Endothelial cell of umbilical vein (primary cell): Measurements from ENCODE around the gene WASHC2C. TPM values are rescaled to one million over a fixed set of nuclear protein-coding genes. Genes with fewer than 3 reads are reported as not detected.
"Not testable (repeated sequence)": the region's sequence is repeated elsewhere in the genome, so short reads cannot be mapped to it uniquely, and the experiment has no call there.

Experiments
- Bru-seq: library from RNA; stranded (reverse); fragments of 400-500 nt; gene quantifications from one replicate; lab custom pipeline; 2021; lab: Mats Ljungman, UMichigan
- BruChase-seq, 2 experiments: library from RNA; stranded (reverse); fragments of 400-500 nt; gene quantifications; one replicate each; lab custom pipeline; 2021; lab: Mats Ljungman, UMichigan
- BruUV-seq: library from RNA; stranded (reverse); fragments of 400-500 nt; replicated peaks from 2 replicates; lab custom pipeline; 2021; lab: Mats Ljungman, UMichigan
- CTCF ChIA-PET: fragments of 300-600, 350-600 bp; sonication (Branson Sonifier 250); formaldehyde crosslinking; loops from one replicate; lab custom pipeline; 2021; ENCODE audit warnings: antibody characterized with exemption, inconsistent platforms; lab: Charles Lee
- POLR2A ChIA-PET: fragments of 300-600, 350-600 bp; sonication (Branson Sonifier 250); formaldehyde crosslinking; loops from one replicate; lab custom pipeline; 2021; ENCODE audit warnings: antibody characterized with exemption, inconsistent platforms; lab: Charles Lee
- DNase-seq: peaks from one replicate; pipeline ENCODE4 v3.0.0-alpha.2; 2011; ENCODE audit warnings: low read depth, low spot score
- FAIRE-seq: peaks from 2 replicates; lab custom pipeline; 2011; peaks lifted over from hg19 to GRCh38; lab: Jason Lieb, UNC
- H2AFZ ChIP-seq: 2 replicates; pipeline ENCODE4 v1.6.0; 2012; ENCODE audit warnings: low read depth, low read length, control low read depth, inconsistent platforms
- H3K27ac ChIP-seq: 2 replicates; pipeline ENCODE4 v1.5.1; 2011; ENCODE audit warnings: low read depth, mild to moderate bottlenecking, control low read depth, low read length, moderate library complexity; ENCODE audit not compliant: insufficient read depth
- H3K27me3 ChIP-seq, 2 experiments: 2 replicates each; pipeline versions ENCODE4 v1.6.0 to v1.6.1; 2011; ENCODE audit warnings: low read length in 2 of 2, mixed read lengths in 1 of 2; ENCODE audit not compliant: control insufficient read depth in 2 of 2, insufficient read depth in 2 of 2
- H3K36me3 ChIP-seq, 2 experiments: 2 replicates in 1 of 2; 3 replicates in 1 of 2; pipeline ENCODE4 v1.5.1; 2011; ENCODE audit warnings: low read length in 2 of 2, mild to moderate bottlenecking in 1 of 2, moderate library complexity in 1 of 2; ENCODE audit not compliant: control insufficient read depth in 2 of 2, insufficient read depth in 2 of 2; ENCODE audit errors: extremely low read depth in 1 of 2
- H3K4me1 ChIP-seq: 3 replicates; pipeline ENCODE4 v1.5.1; 2011; ENCODE audit warnings: mild to moderate bottlenecking, low read length; ENCODE audit not compliant: control insufficient read depth, insufficient read depth; ENCODE audit errors: extremely low read depth
- H3K4me2 ChIP-seq: 2 replicates; pipeline ENCODE4 v1.6.1; 2011; ENCODE audit warnings: low read length, control low read depth, mixed read lengths; ENCODE audit not compliant: insufficient read depth
- H3K4me3 ChIP-seq, 3 experiments: fragments of 200-600 bp in 1 of 3; sonication (generic), shearing (Covaris generic) in 1 of 3; replicated peaks in 1 of 3; 2 replicates each; pipeline ENCODE4 v1.5.1; 2011 to 2016; ENCODE audit warnings: control low read depth in 3 of 3, low read length in 3 of 3, mild to moderate bottlenecking in 2 of 3, inconsistent platforms in 1 of 3, low read depth in 1 of 3, moderate library complexity in 1 of 3; ENCODE audit not compliant: insufficient read depth in 1 of 3
- H3K79me2 ChIP-seq: 2 replicates; pipeline ENCODE4 v1.6.0; 2012; ENCODE audit warnings: low read length, inconsistent platforms; ENCODE audit not compliant: control insufficient read depth, insufficient read depth
- H3K9ac ChIP-seq: replicated peaks from 2 replicates; pipeline ENCODE3; 2011; ENCODE audit warnings: low read length, control low read depth; ENCODE audit not compliant: insufficient read depth; ENCODE audit errors: extremely low read depth
- H3K9me1 ChIP-seq: replicated peaks from 3 replicates; pipeline ENCODE4 v1.6.0; 2011; ENCODE audit warnings: mild to moderate bottlenecking, low read length; ENCODE audit not compliant: control insufficient read depth, insufficient read depth; ENCODE audit errors: extremely low read depth
- H3K9me3 ChIP-seq: replicated peaks from 2 replicates; pipeline ENCODE4 v1.5.1; 2012; ENCODE audit warnings: low read length, inconsistent platforms; ENCODE audit not compliant: control insufficient read depth, insufficient read depth
- H4K20me1 ChIP-seq: replicated peaks from 2 replicates; pipeline ENCODE3; 2011; ENCODE audit warnings: mild to moderate bottlenecking, low read length; ENCODE audit not compliant: control insufficient read depth, insufficient read depth; ENCODE audit errors: extremely low read depth
- POLR2AphosphoS5 ChIP-seq: IDR thresholded peaks from 2 replicates; pipeline ENCODE4 v1.6.1; 2012; ENCODE audit warnings: low read depth, mild to moderate bottlenecking, control low read depth, low read length, moderate library complexity; ENCODE audit not compliant: insufficient read depth
- dilution Hi-C: fragments of 300-500 bp; cut with MboI; formaldehyde crosslinking; loops from one replicate; pipeline ENCODE4 v1.15.0; 2019; ENCODE audit warnings: low sequenced_read_pairs; ENCODE audit not compliant: extremely low pct_ligation_motif_present
- intact Hi-C: fragments of 100-400 bp; cut with micrococcal nuclease; formaldehyde crosslinking; loops from one replicate; pipeline ENCODE4 v1.10.0; 2022
- long read RNA-seq: library from polyadenylated mRNA; stranded (forward); transcript quantifications from one replicate; pipeline ENCODE4 v2.0.0, GENCODE V29; 2021
- polyA minus RNA-seq, 3 experiments: library from RNA; depleted of rRNA, polyadenylated mRNA; stranded (reverse); fragments of >200 nt; gene quantifications; 1 replicate in 1 of 3; 2 replicates in 2 of 3; pipeline ENCODE4 v1.2.3, GENCODE V29; 2011
- polyA plus RNA-seq, 4 experiments: library from polyadenylated mRNA; depleted of rRNA in 3 of 4; stranded (reverse) in 3 of 4; unstranded in 1 of 4; fragments of >200 nt; gene quantifications; 2 replicates each; pipeline versions ENCODE4 v1.2.1 to v1.2.3, GENCODE V29; 2011 to 2012; ENCODE audit warnings: missing spikeins in 1 of 4
- total RNA-seq: library from RNA; stranded (reverse); gene quantifications from 2 replicates; pipeline ENCODE4 v1.2.3, GENCODE V29; 2021
- TF ChIP-seq, protein P1 (sequence below): IDR thresholded peaks from 2 replicates; pipeline ENCODE4 v1.6.1; 2011; ENCODE audit not compliant: insufficient read depth, insufficient read length

The WASHC2C gene, protein sequence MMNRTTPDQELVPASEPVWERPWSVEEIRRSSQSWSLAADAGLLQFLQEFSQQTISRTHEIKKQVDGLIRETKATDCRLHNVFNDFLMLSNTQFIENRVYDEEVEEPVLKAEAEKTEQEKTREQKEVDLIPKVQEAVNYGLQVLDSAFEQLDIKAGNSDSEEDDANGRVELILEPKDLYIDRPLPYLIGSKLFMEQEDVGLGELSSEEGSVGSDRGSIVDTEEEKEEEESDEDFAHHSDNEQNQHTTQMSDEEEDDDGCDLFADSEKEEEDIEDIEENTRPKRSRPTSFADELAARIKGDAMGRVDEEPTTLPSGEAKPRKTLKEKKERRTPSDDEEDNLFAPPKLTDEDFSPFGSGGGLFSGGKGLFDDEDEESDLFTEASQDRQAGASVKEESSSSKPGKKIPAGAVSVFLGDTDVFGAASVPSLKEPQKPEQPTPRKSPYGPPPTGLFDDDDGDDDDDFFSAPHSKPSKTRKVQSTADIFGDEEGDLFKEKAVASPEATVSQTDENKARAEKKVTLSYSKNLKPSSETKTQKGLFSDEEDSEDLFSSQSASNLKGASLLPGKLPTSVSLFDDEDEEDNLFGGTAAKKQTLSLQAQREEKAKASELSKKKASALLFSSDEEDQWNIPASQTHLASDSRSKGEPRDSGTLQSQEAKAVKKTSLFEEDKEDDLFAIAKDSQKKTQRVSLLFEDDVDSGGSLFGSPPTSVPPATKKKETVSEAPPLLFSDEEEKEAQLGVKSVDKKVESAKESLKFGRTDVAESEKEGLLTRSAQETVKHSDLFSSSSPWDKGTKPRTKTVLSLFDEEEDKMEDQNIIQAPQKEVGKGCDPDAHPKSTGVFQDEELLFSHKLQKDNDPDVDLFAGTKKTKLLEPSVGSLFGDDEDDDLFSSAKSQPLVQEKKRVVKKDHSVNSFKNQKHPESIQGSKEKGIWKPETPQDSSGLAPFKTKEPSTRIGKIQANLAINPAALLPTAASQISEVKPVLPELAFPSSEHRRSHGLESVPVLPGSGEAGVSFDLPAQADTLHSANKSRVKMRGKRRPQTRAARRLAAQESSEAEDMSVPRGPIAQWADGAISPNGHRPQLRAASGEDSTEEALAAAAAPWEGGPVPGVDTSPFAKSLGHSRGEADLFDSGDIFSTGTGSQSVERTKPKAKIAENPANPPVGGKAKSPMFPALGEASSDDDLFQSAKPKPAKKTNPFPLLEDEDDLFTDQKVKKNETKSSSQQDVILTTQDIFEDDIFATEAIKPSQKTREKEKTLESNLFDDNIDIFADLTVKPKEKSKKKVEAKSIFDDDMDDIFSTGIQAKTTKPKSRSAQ (N-terminal part only)
- total RNA-seq, result 43.3 and 48.6 TPM in 2 replicates
- polyA plus RNA-seq, result 11.1 and 13.9 TPM in 2 replicates
- polyA plus RNA-seq (2011; cell fraction: cytosol; rRNA removed), result 12.1 and 13.7 TPM in 2 replicates
- 89.3 and 110 TPM in 2 replicates for polyA plus RNA-seq (2011; cell fraction: nucleus; rRNA removed)
- polyA plus RNA-seq (2012), result 31.9 and 32.6 TPM in 2 replicates
- polyA minus RNA-seq, result 30.3 and 35.7 TPM in 2 replicates
- 11.6 TPM for polyA minus RNA-seq (2011; cell fraction: cytosol; rRNA and poly(A)+ RNA removed)
- 43.9 and 55.4 TPM in 2 replicates for polyA minus RNA-seq (2011; cell fraction: nucleus; rRNA and poly(A)+ RNA removed)
- Bru-seq, nascent RNA, result percentile 79 among the genes with signal in this experiment
- BruChase-seq, experiment 1, labeled RNA remaining after a 6-hour chase, result percentile 83 among the genes with signal in this experiment
- BruChase-seq, experiment 2, labeled RNA remaining after a 2-hour chase, result percentile 82 among the genes with signal in this experiment
- long read RNA-seq, full-length matches to known transcripts, result 10 of 64 reads
- long read RNA-seq, partial matches to known transcripts, result 14 of 64 reads
- long read RNA-seq, other reads (novel, unspliced or antisense), result 40 of 64 reads

GRCh38 chr10:45726703-45727420, at the start of gene WASHC2C:
Gene WASHC2C (plus strand): TSS chr10:45727266. CDS start chr10:45727318, 52 bp downstream.
- H3K27me3 ChIP-seq, dilution Hi-C loops, H3K79me2 ChIP-seq, H3K36me3 ChIP-seq, POLR2A ChIA-PET, intact Hi-C loops, H3K4me1 ChIP-seq, CTCF ChIA-PET, H3K9me1 ChIP-seq, H3K9me3 ChIP-seq, H4K20me1 ChIP-seq: not testable (repeated sequence)
- FAIRE-seq (peak; percentile 87), DNase-seq (peak; percentile 76)
- Histone ChIP-seq H3K4me2 (peak within 1 kb of the TSS; percentile 84), H3K9ac (peak within 1 kb of the TSS; percentile 71), H3K27ac (peak within 1 kb of the TSS; percentile 43), H3K4me3 (peak within 1 kb of the TSS; percentile 74 to 80 (median 74)), H2AFZ (peak within 1 kb of the TSS; percentile 96)
- TF ChIP-seq, protein P1, sequence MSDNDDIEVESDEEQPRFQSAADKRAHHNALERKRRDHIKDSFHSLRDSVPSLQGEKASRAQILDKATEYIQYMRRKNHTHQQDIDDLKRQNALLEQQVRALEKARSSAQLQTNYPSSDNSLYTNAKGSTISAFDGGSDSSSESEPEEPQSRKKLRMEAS, result peak; percentile 87
- TF ChIP-seq POLR2AphosphoS5, result peak; percentile 52
- BruUV-seq, result TSS peak; percentile 74

DNA sequence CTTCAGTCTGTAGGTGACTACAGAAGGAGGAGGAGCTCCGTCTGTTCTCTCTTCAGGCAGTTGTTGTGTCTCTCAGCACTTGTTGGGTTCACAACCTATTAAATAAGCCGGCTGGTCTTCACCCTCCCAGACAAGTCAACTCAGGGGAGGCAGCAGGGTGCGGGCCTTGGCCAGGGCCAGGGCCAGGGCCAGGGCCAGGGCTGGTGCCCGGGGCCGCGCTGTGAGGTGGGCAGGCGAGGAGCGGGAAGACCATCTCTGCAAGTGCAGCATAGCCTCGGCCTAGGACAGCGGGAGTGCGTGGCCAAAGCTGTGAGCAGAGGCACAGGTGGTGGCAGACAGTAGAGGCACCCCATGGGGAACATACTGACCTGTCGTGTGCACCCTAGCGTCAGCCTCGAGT, 48.6 kb upstream of the WASHC2C start:
- CTCF ChIA-PET, DNase-seq, H2AFZ ChIP-seq, H3K9me3 ChIP-seq, H3K79me2 ChIP-seq, dilution Hi-C loops, H3K9ac ChIP-seq, H3K4me2 ChIP-seq, FAIRE-seq, H3K4me3 ChIP-seq, H3K27me3 ChIP-seq, H3K9me1 ChIP-seq, intact Hi-C loops, BruUV-seq, H3K27ac ChIP-seq, H3K36me3 ChIP-seq, H4K20me1 ChIP-seq, POLR2A ChIA-PET, H3K4me1 ChIP-seq: not testable (repeated sequence)
